ENCODE results near the gene DACH1. TPM values are rescaled to one million over a fixed set of nuclear protein-coding genes. Genes with fewer than 3 reads are reported as not detected.

Gene DACH1
- total RNA-seq, 2 donors from 2014 or later = 0.14 to 0.17 TPM

DNA sequence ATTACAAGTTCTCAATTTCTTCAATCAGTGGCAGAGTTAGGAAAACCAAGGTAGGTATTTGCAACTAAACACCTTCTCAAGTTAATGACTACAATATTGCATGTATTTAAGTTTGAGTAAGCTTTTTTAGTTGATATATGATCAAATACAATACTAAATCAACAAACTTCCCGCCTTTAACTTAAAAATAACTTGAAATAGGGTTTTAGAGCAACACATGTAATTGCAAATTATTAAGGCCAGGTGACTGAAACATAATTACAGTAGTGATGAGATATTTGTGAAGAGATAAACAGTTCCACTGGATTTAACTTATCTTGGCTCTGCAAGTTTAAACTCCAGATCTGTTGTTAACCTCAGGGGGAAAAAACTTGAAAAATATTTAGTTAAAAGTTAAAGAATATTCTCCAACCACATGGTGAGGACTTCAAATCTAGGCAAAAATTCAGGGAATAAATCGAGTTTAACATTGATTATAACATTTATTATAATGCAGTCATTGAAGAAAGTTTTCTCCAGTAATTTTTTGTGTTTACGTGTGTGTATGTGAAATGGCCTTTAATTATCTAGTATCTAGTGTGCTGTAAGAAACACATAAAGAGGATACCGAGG, 3.6 kb downstream of the DACH1 start:
- H3K27ac Mint-ChIP-seq = no peak overlapping the region
- no peak for DNase-seq
- H3K9me3 Mint-ChIP-seq = no peaks in the 10 kb centered on the region
- H3K4me3 Mint-ChIP-seq = peak overlapping the region; percentile 43 to 90
- ATAC-seq (replicated peaks in 1 of 2) = no peak
- H3K4me1 Mint-ChIP-seq (ENCODE audit: low read depth) = peaks cover 22% of the 10 kb centered on the region
- peaks cover 3 to 4% of the 10 kb centered on the region in 2 donors for H3K36me3 Mint-ChIP-seq (ENCODE audit: insufficient read depth in 2 of 2)
- peaks cover 46% of the 10 kb centered on the region for H3K27me3 Mint-ChIP-seq (ENCODE audit: low read depth)

DNA sequence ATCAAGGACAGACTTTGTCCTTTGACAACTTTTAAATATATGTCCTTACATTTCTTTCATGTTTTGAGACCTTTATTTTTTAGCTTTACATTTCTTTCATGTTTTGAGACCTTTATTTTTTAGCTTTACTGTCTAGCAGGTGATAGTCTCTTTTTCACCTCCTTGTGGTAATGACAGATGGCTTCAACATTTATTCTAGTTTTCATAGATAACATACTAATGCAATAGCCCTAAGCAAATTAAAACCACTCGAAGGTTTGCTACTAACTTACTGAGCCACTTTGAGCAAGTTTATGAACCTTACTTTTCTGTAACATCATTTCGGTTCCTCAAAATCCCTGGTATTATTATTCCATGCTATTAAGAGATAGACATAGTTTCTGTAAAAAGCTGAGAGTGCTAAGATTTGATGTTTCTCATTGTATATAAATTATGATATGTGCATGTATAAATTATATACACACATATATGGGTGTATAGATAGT, 4.5 kb downstream of the DACH1 start:
- no peak overlapping the region for H3K27ac Mint-ChIP-seq
- peaks cover 3 to 4% of the 10 kb centered on the region in 2 donors for H3K36me3 Mint-ChIP-seq (ENCODE audit: insufficient read depth in 2 of 2)
- peaks cover 40% of the 10 kb centered on the region for H3K27me3 Mint-ChIP-seq (ENCODE audit: low read depth)
- DNase-seq (no peak), ATAC-seq (replicated peaks in 1 of 2) (no peak)
- H3K4me3 Mint-ChIP-seq = no peak overlapping the region
- no peaks in the 10 kb centered on the region for H3K9me3 Mint-ChIP-seq
- peaks cover 22% of the 10 kb centered on the region for H3K4me1 Mint-ChIP-seq (ENCODE audit: low read depth)

DNA sequence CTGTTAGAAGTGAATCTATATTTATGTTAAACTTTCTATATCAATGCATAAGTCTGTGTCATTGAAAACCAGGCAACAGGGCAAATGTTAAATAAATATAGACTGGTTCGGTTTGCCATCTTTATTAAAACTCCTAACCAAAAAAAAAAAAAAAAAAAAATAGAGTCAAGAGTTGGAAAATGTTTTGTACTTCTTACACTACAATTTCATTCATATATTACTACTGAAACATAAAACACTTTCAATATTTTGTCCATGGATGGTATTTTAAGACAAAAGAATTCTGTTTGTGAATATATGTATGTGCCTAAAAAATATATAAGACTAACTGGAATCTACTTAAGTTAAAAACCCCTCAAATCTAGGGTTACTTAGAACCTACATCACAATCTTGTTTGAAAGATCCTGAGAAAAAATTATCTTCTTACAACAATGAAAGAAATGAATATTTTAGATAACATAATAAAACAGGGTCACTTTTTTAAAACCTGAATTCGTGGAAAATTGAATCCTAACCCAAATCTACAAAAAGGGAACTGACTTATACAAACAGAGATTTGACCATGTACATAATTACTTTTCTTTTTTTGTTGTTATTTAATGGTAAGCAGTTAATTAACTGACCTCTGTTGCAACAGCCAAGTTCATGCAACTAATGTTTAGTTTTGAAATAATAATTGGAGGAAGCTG, 5.1 kb downstream of the DACH1 start:
- ATAC-seq (replicated peaks in 1 of 2) (no peak), DNase-seq (no peak)
- peaks cover 3 to 4% of the 10 kb centered on the region in 2 donors for H3K36me3 Mint-ChIP-seq (ENCODE audit: insufficient read depth in 2 of 2)
- peaks cover 18% of the 10 kb centered on the region for H3K4me1 Mint-ChIP-seq (ENCODE audit: low read depth)
- H3K27ac Mint-ChIP-seq = no peak overlapping the region
- peaks cover 35% of the 10 kb centered on the region for H3K27me3 Mint-ChIP-seq (ENCODE audit: low read depth)
- H3K4me3 Mint-ChIP-seq = no peak overlapping the region
- no peaks in the 10 kb centered on the region for H3K9me3 Mint-ChIP-seq

DNA sequence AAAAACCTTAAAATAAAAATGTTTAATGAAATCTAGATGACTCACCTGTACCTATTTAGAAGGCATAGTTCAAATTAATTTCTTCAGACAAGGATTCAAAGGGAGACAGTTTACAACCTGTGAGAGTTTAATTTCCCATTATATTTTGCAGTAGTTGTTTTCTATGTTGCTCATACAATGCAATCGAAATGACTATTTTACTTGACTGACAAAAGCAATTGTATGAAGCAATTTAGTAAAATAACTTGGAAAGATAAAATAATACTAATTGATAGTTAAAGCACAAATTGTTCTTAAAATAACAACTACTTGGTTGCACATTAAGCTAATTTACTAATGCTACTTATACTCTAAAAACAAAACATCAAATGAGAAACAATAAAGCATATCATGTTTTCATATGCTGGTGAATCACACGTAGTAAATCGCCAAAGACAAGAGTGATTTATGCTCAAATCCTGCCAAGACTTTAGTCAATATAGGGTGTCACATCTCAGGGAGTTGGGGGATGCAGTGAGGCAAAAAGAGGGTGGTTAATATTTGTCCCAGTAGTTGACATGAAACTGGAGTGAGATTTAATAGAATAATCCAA, 6.4 kb downstream of the DACH1 start:
- no peak for DNase-seq

DNA sequence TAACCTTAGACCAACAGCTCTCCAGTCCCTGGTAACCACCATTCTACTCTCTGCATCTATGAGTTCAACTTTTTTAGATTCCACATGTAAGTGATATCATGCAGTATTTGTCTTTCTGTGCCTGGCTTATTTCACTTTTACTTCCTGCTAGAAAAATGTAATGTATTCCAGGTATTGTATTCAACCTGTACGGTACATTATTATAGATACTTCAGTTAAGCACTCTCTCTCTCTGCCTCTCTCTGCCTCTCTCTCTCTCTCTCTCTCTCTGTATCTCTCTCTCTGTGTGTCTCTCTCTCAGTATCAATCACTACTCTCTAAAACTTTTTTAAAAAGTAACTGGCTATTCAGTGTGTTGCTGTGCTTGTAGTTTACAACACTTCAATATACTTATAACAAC, 8.4 kb downstream of the DACH1 start:
- Mint-ChIP-seq H3K4me1 (ENCODE audit: low read depth) (peaks cover under 1% of the 10 kb centered on the region), H3K4me3 (no peak overlapping the region), H3K36me3 (ENCODE audit: insufficient read depth in 2 of 2) (no peaks in the 10 kb centered on the region), H3K9me3 (no peaks in the 10 kb centered on the region), H3K27ac (no peak overlapping the region), H3K27me3 (ENCODE audit: low read depth) (peaks cover 13% of the 10 kb centered on the region)
- no peak for DNase-seq
- ATAC-seq (replicated peaks in 1 of 2) = no peak

More for the DNA sequence above, 6.4 kb downstream of the DACH1 start:
- H3K4me1 Mint-ChIP-seq (ENCODE audit: low read depth) = peaks cover 16% of the 10 kb centered on the region
- peaks cover 3 to 4% of the 10 kb centered on the region in 2 donors for H3K36me3 Mint-ChIP-seq (ENCODE audit: insufficient read depth in 2 of 2)
- no peak overlapping the region for H3K4me3 Mint-ChIP-seq
- no peaks in the 10 kb centered on the region for H3K9me3 Mint-ChIP-seq
- no peak for ATAC-seq (replicated peaks in 1 of 2)
- no peak overlapping the region for H3K27ac Mint-ChIP-seq
- H3K27me3 Mint-ChIP-seq (ENCODE audit: low read depth) = peaks cover 30% of the 10 kb centered on the region

DNA sequence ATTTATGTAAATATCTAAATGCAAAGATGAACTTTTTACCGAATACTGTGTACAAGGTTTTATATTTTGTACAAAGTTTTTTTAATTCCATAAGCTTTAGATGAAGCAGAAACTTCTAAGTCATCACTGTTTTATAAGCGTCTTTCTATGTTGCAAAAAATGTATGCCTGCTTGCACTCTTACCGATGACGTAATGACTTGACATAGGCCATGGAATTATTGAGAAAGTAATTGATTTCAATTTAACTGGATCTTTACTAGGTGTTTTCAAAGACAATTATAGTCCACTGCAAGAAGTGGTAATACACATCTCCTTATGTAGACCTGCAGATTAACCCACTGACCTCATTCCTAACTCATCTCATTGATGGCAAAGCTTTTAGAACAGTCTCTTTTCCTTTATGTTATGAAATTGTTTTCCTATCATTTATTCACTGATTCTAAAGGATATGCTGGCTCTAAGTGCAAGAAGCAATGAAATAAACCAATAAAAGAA, 10.4 kb downstream of the DACH1 start:
- H3K27me3 Mint-ChIP-seq (ENCODE audit: low read depth) = no peaks in the 10 kb centered on the region

DNA sequence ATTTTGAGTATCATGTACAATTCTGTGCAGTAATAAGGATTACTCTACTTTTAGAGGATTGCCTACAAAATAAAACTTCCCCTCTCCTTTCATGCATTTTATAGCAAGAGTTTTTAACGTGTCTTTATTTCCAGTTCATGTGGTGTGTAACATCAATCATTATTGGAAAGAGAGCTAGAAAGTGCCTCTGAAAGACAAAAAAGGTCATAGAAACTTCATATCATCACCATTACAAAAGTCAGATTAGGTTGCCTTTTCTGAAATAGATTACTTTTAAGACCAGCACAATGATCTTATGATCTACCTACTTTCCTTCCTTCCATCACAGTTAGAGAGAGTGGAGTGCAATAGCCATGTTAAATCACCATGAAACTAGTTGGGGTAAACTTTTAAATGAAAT, 12.6 kb downstream of the DACH1 start:
- no peaks in the 10 kb centered on the region for H3K27me3 Mint-ChIP-seq (ENCODE audit: low read depth)
- no peak overlapping the region for H3K4me3 Mint-ChIP-seq
- H3K9me3 Mint-ChIP-seq = no peaks in the 10 kb centered on the region
- no peaks in the 10 kb centered on the region for H3K36me3 Mint-ChIP-seq (ENCODE audit: insufficient read depth in 2 of 2)
- H3K27ac Mint-ChIP-seq = no peak overlapping the region
- no peaks in the 10 kb centered on the region for H3K4me1 Mint-ChIP-seq (ENCODE audit: low read depth)
- ATAC-seq (replicated peaks in 1 of 2) = no peak
- no peak for DNase-seq

More for the DNA sequence above, 10.4 kb downstream of the DACH1 start:
- no peak overlapping the region for H3K27ac Mint-ChIP-seq
- no peaks in the 10 kb centered on the region for H3K9me3 Mint-ChIP-seq
- H3K36me3 Mint-ChIP-seq (ENCODE audit: insufficient read depth in 2 of 2) = no peaks in the 10 kb centered on the region
- DNase-seq (no peak), ATAC-seq (replicated peaks in 1 of 2) (no peak)
- no peak overlapping the region for H3K4me3 Mint-ChIP-seq
- H3K4me1 Mint-ChIP-seq (ENCODE audit: low read depth) = no peaks in the 10 kb centered on the region

DNA sequence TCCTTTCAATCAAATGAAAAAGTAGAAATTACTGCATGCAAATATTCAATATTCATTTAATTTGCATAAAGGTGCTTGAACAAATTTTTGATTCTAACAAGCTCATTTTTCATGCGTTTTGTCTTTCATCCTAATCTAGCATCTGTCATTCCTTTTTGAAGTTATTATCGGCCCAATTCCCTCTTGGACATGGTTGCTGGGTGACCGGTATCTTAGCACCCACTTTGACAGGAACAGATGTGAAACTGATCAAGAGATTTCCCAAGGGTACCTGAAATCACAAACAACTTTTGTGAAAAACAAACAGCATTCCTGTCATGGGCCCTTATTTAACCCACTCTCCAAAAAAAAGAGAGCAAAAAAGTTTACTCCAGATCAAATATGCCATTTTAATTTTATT, 13.3 kb downstream of the DACH1 start:
- peaks cover under 1 to 1% of the 10 kb centered on the region in 2 donors for H3K9me3 Mint-ChIP-seq
- H3K27me3 Mint-ChIP-seq (ENCODE audit: low read depth) = no peaks in the 10 kb centered on the region
- no peak overlapping the region for H3K4me3 Mint-ChIP-seq
- H3K36me3 Mint-ChIP-seq (ENCODE audit: insufficient read depth in 2 of 2) = no peaks in the 10 kb centered on the region
- ATAC-seq (replicated peaks in 1 of 2) = no peak
- no peak for DNase-seq
- no peaks in the 10 kb centered on the region for H3K4me1 Mint-ChIP-seq (ENCODE audit: low read depth)
- H3K27ac Mint-ChIP-seq = no peak overlapping the region

DNA sequence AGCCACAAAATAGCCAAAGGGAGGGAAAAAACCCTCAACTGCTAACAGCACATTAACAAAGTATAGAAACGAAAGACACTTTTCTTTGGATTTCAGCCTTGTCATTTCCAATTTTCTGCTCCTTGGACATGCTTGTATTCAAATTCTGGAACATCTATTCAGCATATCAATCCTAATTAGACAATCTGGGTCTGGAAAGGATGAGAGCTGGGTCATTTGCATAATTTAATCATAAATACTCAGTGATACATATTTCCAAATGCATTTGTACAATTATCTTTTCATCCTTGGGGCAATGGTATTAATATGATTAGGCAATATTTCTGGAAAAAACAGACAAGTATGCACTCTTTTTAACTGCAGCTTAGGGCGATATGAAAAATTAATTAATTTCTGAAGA, 14.3 kb downstream of the DACH1 start:
- Mint-ChIP-seq H3K27me3 (ENCODE audit: low read depth) (no peaks in the 10 kb centered on the region), H3K36me3 (ENCODE audit: insufficient read depth in 2 of 2) (no peaks in the 10 kb centered on the region), H3K9me3 (peaks cover 1% of the 10 kb centered on the region in 2 donors), H3K27ac (no peak overlapping the region), H3K4me3 (no peak overlapping the region), H3K4me1 (ENCODE audit: low read depth) (no peaks in the 10 kb centered on the region)
- no peak for DNase-seq
- ATAC-seq (replicated peaks in 1 of 2) = no peak

DNA sequence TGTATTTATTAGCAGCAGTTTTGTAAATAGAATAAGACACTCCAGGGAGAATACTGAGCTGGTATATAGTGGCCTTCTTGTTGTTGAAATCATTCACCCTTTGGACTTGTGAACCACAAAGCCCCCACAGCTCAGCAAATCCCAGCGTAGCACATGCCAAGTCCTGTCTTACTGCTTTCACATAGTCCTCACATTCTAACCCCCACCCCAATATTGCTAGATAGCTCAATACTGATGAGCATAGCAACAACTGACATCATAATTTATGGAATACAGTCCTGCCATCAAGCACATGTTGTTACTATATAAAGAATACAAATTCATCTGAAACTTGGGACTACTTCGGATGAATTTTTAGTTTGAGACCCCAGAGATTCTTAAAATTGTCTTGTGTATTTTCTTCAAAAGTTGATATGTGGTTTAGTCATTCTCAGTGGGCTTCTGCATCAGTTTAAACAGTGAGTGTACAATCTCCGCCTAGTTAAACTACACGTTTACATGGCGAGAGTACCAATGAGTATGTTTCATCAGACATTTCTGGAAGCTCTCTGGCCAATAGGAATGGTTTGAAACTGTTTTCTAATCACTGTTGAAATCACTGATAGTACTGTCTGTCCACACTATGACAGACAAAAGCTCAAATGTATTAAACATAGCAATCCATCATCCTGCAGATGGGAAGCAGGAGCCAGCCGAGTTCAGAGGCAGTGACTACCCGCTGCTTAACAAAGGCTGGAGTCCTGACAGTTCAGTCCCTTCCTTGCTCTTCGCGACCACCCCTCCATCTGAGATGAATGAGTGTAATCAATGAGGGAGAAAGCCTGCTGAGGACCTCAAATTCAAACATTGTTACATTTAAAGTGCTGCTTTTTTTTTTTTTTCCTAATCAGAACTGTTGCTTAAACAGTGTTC, 15.2 kb downstream of the DACH1 start:
- H3K4me3 Mint-ChIP-seq = no peak overlapping the region
- no peaks in the 10 kb centered on the region for H3K4me1 Mint-ChIP-seq (ENCODE audit: low read depth)
- DNase-seq (no peak), ATAC-seq (replicated peaks in 1 of 2) (no peak)
- H3K9me3 Mint-ChIP-seq = peaks cover 1% of the 10 kb centered on the region in 2 donors
- H3K27me3 Mint-ChIP-seq (ENCODE audit: low read depth) = no peaks in the 10 kb centered on the region
- no peak overlapping the region for H3K27ac Mint-ChIP-seq
- H3K36me3 Mint-ChIP-seq (ENCODE audit: insufficient read depth in 2 of 2) = no peaks in the 10 kb centered on the region

DNA sequence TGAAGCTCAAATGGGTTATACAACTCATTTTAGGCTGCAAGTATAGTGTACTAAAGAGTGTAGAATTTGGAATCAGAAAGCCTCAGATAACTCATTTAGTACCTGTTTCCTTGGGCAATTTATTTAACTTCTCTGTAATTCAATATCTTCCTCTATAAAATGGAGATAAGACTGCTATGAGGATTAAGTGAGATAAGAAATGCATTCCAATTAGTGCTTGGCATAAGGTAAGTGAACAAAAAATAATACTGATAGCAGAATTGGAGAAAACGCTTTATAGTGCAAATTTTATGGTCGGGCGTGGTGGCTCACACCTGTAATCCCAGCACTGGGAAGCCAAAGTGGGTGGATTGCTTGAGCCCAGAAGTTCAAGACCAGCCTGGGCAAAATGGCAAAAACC, 25.0 kb downstream of the DACH1 start:
- H3K27me3 Mint-ChIP-seq (ENCODE audit: low read depth) = no peaks in the 10 kb centered on the region
- H3K36me3 Mint-ChIP-seq (ENCODE audit: insufficient read depth in 2 of 2) = no peaks in the 10 kb centered on the region
- ATAC-seq (replicated peaks in 1 of 2) (no peak), DNase-seq (no peak)
- no peak overlapping the region for H3K27ac Mint-ChIP-seq
- no peaks in the 10 kb centered on the region for H3K4me1 Mint-ChIP-seq (ENCODE audit: low read depth)
- no peak overlapping the region for H3K4me3 Mint-ChIP-seq
- peaks cover 0 to 2% of the 10 kb centered on the region in 2 donors for H3K9me3 Mint-ChIP-seq

DNA sequence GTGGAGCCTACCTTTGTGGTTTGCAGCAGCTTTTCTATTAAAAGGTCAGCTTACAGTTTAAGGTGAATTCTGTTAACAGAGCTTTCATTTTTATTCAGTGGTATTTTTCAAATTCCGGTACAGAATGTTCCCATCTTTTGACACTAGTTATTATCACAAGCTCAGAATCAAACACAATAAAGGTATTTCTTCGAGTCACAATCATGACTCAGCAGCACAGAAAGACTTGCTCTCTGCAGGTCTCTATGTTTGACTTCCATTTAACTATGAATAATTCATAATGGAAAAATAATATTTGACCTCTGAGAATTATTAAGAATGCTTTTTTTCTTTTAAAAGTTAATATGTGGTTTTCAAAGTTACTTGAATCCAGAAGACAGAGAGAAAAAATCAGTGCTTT, 28.2 kb downstream of the DACH1 start:
- no peak for DNase-seq
- no peak for ATAC-seq (replicated peaks in 1 of 2)
- Mint-ChIP-seq H3K4me1 (ENCODE audit: low read depth) (no peaks in the 10 kb centered on the region), H3K36me3 (ENCODE audit: insufficient read depth in 2 of 2) (peaks cover 0 to 3% of the 10 kb centered on the region in 2 donors), H3K9me3 (peaks cover 2 to 3% of the 10 kb centered on the region in 2 donors), H3K4me3 (no peak overlapping the region), H3K27me3 (ENCODE audit: low read depth) (no peaks in the 10 kb centered on the region), H3K27ac (no peak overlapping the region)

Measured in activated T-cell treated with anti-CD3 and anti-CD28 coated beads, Interleukin-2, amount 50 U/mL, for 72 hours (primary cell).